ENCODE measurements around the gene FBRS. TPM values are rescaled to one million over a fixed set of nuclear protein-coding genes. Genes with fewer than 3 reads are reported as not detected.

FBRS gene
- total RNA-seq, 1 donor from 2014 or later = 66.7 TPM

DNA sequence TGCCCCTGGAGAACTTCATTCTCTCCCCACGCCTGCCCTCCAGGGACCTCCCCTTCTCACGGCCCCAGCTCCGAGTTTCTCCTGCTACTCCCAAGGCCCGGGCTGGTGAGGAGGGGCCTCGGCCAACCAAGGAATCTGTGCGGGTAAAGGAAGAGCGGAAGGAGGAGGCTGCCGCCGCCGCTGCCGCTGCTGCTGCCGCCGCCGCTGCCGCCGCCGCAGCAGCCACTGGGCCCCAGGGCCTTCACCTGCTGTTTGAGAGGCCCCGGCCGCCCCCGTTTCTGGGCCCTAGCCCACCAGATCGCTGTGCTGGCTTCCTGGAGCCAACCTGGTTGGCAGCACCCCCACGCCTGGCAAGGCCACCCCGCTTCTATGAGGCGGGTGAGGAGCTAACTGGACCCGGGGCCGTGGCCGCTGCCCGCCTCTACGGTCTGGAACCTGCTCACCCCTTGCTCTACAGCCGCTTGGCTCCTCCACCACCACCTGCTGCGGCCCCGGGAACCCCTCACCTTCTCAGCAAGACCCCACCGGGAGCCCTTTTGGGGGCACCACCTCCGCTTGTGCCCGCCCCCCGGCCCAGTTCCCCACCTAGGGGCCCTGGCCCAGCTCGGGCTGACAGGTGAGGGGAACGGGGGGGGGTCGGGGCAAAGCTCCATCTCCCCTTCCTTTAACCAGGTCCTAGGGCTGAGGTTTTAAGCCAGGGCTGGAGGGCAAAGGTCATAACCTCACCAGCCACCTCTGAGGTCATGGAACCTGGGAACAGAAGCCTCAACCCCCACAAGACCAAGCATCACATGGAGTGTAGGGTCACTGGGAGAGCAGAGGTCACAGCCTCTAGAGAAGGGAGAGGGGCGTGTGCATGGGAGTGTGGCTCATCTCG lies 11.0 kb downstream of the FBRS start:
- no peaks in the 10 kb centered on the region for H3K9me3 Mint-ChIP-seq (ENCODE audit: unreplicated experiment)
- peaks cover 12% of the 10 kb centered on the region for H3K27me3 Mint-ChIP-seq (ENCODE audit: unreplicated experiment)
- H3K36me3 Mint-ChIP-seq (ENCODE audit: unreplicated experiment) = peaks cover 6% of the 10 kb centered on the region
- H3K4me1 Mint-ChIP-seq (ENCODE audit: low read depth, unreplicated experiment) = no peaks in the 10 kb centered on the region
- H3K27ac Mint-ChIP-seq (ENCODE audit: unreplicated experiment) = no peak overlapping the region
- DNase-seq = no peak
- no peak overlapping the region for H3K4me3 Mint-ChIP-seq (ENCODE audit: unreplicated experiment)
- TF ChIP-seq, protein P1, sequence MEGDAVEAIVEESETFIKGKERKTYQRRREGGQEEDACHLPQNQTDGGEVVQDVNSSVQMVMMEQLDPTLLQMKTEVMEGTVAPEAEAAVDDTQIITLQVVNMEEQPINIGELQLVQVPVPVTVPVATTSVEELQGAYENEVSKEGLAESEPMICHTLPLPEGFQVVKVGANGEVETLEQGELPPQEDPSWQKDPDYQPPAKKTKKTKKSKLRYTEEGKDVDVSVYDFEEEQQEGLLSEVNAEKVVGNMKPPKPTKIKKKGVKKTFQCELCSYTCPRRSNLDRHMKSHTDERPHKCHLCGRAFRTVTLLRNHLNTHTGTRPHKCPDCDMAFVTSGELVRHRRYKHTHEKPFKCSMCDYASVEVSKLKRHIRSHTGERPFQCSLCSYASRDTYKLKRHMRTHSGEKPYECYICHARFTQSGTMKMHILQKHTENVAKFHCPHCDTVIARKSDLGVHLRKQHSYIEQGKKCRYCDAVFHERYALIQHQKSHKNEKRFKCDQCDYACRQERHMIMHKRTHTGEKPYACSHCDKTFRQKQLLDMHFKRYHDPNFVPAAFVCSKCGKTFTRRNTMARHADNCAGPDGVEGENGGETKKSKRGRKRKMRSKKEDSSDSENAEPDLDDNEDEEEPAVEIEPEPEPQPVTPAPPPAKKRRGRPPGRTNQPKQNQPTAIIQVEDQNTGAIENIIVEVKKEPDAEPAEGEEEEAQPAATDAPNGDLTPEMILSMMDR (IDR thresholded peaks at IDR 0.05; ENCODE audit: partially characterized antibody, unreplicated experiment) = no peak

DNA sequence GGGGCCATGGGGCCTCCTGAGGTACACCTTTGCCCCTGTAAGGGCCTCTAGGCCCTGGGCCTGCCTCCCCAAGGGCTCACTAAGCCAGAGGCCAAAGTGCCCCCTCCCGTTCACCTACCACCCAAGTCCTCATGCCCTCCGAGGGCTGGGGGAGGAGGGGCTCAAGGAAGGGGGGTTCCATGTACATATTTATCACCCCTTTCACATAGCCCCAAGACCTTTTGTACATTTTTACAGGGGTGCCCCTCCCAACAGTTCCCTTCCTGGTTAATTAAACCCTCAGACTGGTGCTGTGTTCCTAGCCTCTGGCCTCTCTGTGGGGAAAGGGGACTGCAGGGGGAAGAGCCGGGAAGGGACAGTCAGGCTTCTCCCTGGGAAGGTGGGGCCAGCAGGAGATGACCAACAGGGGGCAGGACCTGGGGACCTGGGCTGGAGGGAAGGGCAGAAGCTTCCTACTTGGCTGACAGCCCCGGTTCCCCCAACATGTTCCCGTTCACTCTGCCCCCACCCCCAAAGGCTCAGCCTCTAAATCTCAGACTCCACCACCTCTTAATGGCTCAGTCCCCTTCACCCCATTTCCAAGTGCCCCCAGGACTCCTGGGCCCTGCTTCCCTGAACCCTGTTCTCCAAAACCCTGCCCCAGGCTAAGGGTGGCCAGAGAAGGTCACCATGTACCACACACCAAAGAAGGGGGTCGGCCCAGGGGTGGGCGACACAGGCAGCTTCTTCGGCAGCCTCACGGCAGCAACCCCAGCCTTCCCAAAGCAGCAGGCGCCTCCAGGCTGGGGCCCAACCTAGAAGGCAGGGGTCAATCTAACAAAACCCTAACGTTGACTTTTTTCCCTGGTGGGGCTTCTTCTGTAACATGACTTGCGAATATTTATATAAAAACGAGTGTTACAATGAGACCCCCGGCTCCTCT lies 11.9 kb downstream of the FBRS start:
- peaks cover 13% of the 10 kb centered on the region for H3K27me3 Mint-ChIP-seq (ENCODE audit: unreplicated experiment)

DNA sequence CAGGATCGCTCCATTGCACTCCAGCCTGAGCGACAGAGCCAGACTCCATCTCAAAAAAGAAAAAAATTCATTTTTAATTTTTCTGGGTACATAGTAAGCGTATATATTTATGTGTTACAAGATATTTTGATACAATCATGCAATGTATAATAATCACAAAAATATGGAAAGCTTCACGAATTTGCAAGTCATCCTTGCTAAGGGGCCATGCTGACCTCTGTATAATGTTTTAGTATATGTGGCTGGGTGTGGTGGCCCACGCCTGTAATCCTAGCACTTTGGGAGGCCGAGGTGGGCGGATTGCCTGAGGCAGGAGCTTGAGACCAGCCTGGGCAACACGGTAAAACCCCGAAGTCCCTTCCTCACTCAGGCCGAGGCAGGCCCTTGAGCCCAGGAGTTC lies 16.9 kb downstream of the FBRS start:
- no peaks in the 10 kb centered on the region for H3K4me1 Mint-ChIP-seq (ENCODE audit: low read depth, unreplicated experiment)
- H3K4me3 Mint-ChIP-seq (ENCODE audit: unreplicated experiment) = no peak overlapping the region
- H3K27me3 Mint-ChIP-seq (ENCODE audit: unreplicated experiment) = peaks cover 19% of the 10 kb centered on the region
- TF ChIP-seq, protein P1 (IDR thresholded peaks at IDR 0.05; ENCODE audit: partially characterized antibody, unreplicated experiment) = no peak
- no peak for DNase-seq
- no peak overlapping the region for H3K27ac Mint-ChIP-seq (ENCODE audit: unreplicated experiment)
- peaks cover 4% of the 10 kb centered on the region for H3K9me3 Mint-ChIP-seq (ENCODE audit: unreplicated experiment)
- no peaks in the 10 kb centered on the region for H3K36me3 Mint-ChIP-seq (ENCODE audit: unreplicated experiment)

More for the DNA sequence above, 11.9 kb downstream of the FBRS start:
- H3K4me1 Mint-ChIP-seq (ENCODE audit: low read depth, unreplicated experiment) = no peaks in the 10 kb centered on the region
- peaks cover 6% of the 10 kb centered on the region for H3K36me3 Mint-ChIP-seq (ENCODE audit: unreplicated experiment)
- no peak for DNase-seq
- no peak overlapping the region for H3K27ac Mint-ChIP-seq (ENCODE audit: unreplicated experiment)
- H3K4me3 Mint-ChIP-seq (ENCODE audit: unreplicated experiment) = no peak overlapping the region
- no peaks in the 10 kb centered on the region for H3K9me3 Mint-ChIP-seq (ENCODE audit: unreplicated experiment)
- TF ChIP-seq, protein P1 (IDR thresholded peaks at IDR 0.05; ENCODE audit: partially characterized antibody, unreplicated experiment) = no peak

DNA sequence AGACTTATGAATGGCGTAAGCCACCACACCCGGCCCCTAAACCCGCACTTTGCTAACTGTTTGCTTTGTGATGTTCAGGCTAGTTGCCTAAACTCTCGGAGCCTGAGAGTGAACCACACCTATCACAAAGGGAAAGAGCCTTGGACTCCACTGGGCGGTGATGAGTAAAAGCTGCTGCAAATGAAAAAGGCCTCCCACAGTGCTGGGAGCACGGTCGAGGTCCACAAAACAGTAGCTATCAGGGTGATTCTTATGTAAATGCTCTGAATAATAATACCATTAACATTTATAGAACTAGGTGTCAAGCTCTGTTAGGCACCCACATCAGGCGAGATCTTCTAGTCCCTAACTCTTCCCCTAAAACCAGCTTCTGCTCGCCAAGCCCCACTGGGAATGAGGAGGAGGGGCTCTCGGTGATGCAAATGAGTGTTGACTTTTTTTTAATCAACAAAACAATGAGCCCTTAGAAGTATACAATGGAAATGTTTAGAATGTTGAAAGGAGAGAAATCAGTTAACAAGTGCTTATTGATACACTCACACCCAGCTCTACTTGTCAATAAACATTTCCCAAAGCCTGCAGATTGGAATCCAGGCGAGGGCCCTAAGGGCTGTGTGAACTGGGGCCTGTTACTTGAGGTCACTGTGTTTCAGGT lies 19.8 kb downstream of the FBRS start:
- TF ChIP-seq, protein P1 (IDR thresholded peaks at IDR 0.05; ENCODE audit: partially characterized antibody, unreplicated experiment) = no peak
- peaks cover 24% of the 10 kb centered on the region for H3K27me3 Mint-ChIP-seq (ENCODE audit: unreplicated experiment)
- no peaks in the 10 kb centered on the region for H3K4me1 Mint-ChIP-seq (ENCODE audit: low read depth, unreplicated experiment)
- DNase-seq = no peak
- H3K27ac Mint-ChIP-seq (ENCODE audit: unreplicated experiment) = no peak overlapping the region
- no peaks in the 10 kb centered on the region for H3K36me3 Mint-ChIP-seq (ENCODE audit: unreplicated experiment)
- no peak overlapping the region for H3K4me3 Mint-ChIP-seq (ENCODE audit: unreplicated experiment)
- peaks cover 7% of the 10 kb centered on the region for H3K9me3 Mint-ChIP-seq (ENCODE audit: unreplicated experiment)
